NCI-H526 treated with DMSO at 0.1 percent for 48 hours (cell line): ENCODE results near the gene STUM.
A peak's percentile ranks its signal among the peaks of the same experiment; 100 is the strongest.

ENCODE experiments used
- DNase-seq: peaks from one replicate; lab custom pipeline; 2025; lab: John Stamatoyannopoulos, UW

The STUM gene

DNA sequence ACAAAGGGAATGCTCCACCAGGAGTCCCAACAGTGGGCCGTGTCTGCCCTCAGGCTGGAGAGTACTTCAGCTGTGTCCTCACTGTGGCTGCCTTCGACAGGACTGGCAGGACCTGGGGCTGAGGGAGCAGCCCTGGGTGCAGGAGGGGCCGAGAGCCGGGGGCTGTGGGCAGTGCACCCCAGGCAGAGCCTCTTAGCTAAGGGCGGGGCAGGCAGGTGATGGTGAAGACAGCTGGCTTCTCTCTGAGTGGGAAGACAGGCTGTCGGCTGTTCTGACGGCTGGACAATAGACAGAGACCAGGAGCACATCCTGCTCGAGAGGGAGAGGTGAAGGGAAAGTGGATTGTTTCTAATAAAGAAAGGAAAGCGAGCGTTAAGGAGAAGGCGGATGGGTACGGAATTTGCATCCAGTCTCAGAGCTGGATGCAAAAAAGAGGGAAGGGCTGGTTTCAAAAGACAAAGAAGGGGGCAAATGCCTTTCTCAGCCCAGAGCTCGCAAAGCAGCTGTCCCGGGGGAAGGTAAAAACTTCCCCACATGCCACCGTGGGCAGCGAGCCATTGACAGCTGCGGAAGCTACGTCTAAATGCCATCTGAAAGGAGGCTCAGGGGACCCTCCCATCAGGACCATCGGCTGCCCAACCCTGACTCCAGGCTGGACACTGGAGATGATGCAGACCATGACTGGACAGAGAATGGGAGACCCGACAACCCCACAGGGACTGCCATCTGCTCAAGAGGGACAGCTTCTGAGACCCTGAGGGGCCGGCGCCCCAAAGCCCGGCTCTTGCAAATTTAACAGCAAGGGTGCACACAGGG is 92.0 kb downstream of the STUM start:
- peak; percentile 5 for DNase-seq

DNA sequence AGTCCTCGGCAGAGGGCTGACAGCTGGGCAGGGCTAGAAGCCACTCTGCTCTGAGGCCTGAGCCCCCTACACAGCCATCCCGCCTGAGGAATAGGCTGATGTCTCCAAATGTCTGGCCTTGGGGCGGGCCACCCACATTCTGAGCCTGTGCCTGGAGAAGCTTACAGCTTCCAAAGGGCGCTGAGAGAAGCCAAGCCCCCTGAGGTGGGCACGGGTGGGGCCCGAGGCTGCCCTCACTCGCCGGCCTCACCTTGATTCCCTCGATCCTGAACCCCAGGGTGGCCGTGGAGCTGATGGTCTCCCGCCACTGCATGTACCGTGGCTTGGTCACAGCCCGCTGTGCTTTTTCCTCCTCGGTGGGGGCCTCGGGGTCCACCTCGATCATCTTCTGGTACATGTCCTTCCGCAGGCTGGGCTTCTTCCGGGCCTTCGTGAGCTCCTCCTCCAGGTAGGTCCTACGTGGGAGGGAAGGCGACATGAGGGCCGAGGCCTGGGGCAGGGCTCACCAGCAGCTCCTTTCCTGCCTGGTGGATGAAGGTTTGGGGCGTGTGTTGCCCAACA is 93.2 kb downstream of the STUM start:
- DNase-seq = no peak

DNA sequence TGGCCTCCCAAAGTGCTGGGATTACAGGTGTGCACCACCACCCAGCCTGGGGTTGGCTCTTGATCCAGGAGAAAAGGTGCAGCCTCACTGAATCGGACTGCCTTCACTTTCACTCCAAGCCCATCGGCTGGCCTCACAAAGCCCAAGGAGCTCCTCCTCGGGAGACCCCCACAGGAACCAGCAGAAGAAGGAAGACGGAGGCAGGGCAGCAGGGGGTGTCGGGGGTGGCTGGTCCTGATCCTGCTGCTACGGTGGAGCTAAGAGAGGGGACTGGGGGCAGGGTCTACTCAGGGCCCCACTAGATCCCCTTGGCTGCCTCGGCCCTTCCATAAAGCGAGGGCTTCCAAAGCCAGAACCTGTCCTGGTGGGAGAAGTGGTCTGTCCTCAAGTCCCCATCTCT is 93.9 kb downstream of the STUM start:
- no peak for DNase-seq

DNA sequence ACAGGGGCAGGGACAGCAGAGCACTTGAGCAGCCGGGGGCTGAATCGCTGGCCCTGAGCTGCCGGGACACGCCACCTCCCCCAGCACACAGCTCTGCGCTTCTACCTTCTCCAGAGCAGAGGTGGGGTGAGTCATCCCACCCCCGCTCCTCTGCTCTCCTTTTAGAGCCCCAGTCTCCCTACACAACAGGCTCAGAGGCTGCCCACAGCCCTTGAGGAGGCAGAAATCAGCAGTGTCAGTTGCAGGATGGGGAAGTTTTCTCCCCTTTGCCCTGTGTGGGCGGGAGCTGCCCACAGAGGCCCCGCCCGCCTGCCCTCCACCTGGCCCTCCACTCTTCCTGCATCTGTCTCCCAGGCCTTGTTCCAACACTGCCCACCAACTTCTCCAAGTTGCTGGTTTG is 94.6 kb downstream of the STUM start:
- DNase-seq = no peak

DNA sequence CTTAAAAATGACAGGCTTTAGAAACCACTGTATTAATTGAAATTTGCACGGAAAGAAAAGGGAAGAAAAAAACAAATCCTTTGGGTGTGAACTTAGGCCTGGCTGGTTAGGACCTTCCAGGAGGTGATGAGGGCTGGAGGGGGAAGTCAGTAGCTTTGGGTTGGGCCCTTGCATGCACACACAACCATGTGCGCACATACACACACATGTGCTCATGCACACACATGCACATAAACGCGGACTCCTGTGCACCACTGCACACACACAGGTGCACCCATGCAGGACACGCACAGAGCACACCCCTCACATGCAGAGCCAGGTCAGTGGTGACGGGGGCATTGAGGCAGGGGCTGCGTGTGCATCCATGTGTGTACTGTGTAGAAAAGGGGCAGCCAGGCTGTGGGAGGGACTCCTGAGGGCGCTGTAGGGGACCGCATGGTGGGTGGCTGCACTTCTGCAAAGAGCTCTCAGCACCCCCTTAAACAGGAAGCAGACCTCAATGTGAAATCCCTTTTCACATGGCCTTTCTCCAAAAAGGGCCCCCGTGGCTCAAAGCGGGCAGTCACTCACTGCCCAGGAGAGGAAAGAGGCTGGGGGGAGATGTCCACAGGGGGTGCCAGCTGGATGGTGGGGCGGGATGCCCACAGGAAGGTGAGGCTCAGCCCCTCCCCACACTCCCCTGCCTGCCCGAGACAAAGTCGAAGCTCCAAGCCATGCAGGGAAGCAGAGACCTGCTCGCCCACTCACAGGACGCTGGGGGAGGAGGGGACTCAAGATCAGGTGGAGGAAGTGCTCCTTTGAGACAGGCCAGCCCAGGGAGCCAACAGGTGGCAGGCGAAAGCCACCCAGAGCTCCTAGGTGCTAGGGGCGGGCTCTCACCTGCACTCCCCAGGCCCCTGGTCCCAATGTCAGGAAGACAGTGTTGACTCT is 95.3 kb downstream of the STUM start:
- no peak for DNase-seq

DNA sequence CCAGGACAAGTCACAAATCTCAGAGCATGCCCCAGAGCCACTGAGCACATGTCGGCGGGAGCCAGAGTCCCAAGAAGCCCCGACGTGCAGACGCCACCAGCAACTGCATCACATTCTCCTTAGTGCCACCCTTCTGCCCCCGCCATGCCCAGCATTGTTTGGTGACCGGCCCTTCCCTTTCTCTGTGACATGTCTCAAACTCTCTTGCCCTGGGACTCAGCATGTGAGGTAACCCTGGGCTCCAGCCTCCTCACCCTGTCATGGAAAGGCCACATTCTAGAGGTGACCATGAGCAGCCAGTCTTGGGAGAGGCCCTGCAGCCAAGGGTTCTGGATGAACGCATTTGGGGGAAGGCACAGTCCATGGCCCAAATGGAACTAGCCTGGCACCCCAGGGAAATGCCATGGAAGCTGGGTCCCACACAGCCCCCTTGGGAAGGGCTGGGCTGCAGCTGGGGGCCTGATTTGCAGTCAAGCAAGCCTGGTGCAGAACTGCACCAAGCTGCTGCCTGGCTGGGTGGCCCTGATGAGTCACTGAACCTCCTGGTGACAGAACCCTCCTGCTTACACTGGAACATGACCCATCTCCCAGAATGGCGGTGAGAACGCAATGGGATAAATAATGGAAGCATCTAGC is 96.1 kb downstream of the STUM start:
- no peak for DNase-seq

DNA sequence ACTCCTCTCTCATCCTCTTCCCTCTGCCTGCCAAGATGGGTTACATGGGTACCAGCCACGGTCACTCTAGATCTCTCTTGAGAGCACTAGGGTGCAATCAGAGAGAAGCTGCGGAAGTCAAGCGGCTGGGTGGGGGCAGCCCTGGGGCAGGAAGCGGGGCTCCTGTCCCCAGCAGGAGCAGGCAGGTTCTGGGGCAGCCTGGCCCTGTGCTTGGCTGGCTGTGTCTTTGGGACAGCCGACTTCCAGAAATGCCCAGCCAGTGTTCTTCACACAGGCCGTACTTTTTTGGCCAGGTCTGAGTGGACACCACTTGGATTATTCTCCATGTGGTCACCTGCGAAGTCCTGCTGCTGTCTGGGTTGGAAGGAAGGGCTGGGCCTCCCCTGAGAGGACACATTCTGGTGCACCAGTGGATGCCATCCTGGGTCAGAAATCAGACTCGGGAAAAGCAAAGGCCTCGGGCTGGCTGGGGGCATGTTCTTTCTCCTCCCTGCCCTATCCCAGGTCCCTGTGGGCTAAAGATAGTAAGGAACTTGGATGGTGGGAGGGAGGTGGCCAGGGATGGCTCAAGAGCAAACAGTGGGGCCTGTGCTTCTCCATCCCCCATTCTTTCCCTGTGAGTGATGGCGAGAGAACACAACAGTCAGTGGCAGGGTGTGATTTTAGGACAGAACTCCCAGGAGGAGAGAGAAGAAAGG is 96.9 kb downstream of the STUM start:
- no peak for DNase-seq

DNA sequence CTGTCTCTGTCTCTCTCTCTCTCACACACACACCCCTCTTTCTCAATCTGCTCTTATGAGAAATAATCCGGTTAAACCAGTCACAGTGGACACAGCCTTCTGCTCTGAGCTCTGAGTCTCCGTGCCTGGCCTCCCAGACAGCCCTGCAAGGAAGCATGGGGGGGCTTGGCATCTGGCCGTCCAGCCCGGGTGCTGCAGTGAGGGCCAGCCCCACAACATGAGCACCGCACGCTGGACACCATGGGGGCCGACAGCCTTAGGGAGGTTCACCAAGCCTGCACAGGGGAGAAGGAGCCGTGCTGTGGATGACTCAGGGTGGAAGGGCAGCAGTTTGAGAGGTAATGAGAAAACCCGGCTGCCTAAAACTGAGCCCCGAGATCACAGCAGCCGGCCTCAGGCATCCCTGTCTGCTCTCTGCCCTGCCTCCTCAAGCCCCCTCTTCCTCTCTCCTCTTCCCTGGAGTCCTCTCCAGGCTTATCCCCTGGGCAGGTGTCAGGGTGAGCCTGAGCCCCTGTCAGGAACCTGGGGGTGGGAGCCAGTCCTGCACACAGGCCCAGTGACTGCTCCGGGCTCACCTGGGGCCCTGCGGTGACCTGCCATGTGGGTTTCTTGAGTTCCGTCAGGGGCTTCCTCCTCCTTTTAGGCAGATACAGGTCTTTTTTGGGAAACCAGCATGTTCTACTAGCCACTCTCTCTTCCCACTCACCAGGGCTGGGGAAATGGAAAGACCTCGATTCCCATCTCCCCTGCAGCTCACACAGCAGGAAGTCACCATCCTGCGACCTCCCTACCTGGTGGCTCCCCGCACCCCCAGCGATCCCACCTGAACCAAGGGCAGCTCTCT is 97.7 kb downstream of the STUM start:
- no peak for DNase-seq

DNA sequence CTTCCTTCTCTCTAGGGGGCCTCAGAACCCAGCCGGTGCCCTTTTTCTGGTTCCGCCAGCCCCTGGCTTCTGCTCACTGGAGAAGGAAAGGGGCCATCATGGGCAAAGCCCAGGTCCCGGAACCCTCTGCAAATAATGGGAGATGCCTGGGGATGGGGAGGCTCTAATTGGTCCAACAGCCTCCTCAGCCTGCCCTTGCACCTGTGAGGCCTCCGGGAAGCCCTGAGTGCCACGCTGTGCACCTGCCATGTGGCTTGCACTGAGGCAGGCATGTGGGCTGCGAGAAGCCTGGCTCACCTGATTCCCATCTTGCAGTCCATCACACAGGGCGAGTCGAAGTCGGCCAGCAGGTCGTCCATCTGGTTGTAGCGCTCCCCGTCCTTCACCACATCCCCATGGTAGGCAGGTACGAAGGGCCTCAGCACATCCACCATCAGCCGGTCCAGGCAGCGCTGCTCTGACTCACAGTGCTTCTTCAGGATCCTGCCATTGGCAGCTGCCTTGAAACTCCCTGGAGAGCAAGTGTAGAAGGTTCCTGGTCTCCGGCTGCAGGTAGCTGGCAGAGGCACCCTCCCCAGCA is 98.4 kb downstream of the STUM start:
- no peak for DNase-seq

DNA sequence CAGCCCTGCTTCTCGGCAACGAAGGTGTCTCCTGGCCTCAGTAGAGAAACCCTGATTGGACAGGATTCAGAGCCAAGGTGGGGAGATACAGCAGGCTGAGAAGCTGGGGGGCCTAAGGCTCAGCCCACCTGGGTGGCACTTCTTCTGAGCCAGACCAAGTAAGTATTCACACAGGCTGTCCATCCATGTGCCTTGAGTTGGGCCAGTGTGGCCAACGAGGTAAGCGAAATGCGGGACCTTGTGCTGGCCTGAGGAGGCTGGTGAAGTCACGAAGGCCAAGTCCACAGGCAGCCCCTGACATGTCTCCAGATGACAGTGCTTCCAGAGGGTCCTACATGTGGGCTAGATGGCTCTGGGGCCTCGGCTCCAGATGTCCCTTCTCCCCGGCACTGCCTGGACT is 99.2 kb downstream of the STUM start:
- no peak for DNase-seq

DNA sequence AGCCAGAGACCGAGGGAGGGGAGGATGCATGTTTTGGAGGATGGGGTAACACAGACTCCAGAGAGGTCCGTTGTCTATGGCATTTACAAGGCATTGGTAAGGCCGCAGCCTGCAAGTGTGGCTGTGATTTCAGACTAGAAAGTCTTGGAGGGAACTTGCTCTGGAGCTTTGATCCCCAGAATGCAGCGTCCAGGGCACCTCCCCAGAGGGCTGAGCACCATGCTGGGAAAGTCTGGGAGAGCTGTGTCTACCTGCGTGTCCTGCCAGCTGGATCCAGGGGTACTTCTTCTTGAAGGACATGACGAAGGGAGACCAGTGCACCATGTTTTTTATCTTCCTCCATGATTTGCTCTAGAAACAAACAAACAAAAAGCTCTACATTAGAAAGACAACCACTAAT is 99.9 kb downstream of the STUM start:
- DNase-seq = no peak

DNA sequence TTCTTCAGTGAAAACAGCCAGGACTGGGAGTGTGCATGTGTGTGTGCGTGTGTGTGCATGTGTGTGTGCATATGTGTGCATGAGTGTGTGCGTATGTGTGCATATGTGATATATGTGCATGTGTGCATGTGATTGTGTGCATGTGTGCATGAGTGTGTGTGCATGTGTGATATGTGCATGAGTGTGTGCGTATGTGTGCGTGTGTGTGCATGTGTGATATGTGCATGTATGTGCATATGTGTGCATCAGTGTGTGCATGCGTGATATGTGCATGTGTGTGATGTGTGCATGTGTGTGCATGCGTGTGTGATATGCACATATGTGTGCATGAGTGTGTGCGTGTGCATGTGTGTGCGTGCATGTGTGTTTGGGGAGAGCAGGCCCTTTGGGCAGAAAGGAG is 100.7 kb downstream of the STUM start:
- no peak for DNase-seq

DNA sequence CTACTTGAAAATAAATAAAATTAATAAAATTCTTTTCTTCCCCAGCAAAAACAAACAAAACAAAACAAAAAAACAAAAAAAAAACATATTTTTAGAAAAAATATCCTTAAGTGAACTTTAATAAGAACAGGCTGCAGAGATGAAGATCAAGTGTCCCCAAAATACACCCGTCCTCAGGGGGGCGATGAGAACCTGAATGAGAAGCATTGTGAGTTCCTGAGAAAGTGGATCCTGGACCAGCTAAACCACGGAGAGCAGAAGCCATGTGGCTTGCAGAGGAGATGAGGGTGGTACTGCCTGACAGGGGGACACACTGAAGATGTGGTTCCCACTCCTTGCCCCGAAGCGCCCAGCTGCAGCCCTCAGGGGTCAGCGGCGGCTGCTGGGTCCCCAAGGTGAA is 101.2 kb downstream of the STUM start:
- DNase-seq = no peak

DNA sequence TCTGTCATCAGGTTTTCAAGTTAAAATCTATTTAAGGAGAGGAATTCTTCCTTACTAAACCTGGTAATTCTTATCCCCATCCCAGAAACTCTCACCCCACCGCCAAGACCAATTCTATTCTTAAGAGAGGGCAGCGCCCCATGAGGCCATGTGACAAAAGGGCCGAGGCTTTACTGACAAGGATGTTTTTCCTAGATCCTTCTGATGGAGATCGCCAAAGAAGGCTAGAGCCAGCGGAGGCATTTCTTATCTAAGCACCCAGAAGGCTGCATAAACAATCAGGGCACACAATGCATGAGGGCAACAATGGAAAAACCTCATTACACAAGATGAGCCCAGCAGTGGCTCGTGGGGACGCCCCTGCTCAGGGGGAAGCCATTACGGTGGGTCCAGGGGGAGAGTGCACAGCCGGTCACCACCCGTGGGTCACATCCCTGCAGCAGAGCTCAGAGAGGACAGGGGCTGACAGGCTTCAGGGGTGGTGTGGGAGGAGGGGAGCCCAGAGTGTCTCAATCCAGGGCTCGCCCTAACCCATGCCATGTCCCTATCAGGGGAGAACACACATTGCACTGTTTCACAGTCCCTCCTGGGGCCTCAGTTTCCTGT is 101.8 kb downstream of the STUM start:
- no peak for DNase-seq

DNA sequence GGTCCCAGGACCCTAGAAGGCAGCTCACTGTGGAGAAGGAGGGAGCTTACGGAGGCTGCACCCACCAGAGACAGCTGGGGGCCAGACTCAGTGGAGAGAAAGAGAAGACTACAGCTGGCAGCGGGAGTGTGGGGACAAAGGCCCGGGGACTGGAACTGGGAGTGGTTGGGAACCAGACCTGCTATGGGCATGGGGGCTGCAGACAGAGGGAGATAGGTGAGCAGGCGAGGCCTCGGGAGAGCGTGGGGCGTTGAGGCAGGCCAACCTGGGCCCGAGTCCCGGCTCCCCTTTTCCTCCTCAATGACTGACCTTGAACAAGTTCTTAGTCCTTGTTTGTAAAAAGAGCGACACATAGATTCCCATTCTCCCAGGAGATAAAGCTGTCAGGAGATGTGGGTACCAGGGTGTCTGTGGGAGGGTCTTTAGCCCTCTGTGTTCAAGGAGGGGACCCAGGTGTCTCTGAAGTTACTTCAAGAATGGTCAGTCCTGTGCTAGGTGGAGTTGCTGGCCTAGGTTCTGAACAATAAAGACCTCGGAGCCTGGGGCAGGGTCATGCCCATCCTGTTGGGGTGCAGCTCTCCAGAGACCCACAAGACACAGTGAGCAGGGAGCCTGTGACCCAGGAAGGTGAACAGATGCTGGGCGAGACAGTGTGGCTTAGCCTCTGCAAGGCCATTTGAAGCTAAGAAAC is 102.6 kb downstream of the STUM start:
- no peak for DNase-seq

DNA sequence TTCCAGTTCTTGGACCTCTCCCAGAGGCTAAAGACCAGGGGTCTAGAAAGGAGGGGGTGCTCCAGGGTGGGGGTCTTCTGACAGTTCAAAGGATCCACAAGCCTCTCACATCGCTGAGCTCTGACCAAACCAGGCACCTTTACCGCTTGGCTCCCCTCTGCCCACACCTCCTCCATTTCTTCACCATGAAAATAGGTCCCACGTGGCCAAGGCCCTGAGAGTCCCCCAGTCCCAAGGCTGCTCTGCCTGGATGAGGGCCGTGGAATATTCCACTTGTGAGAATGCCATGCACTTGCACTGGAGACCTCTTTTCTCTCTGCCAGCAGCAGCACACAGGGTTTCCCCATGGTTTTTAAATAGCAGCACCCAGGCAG is 103.2 kb downstream of the STUM start:
- no peak for DNase-seq

DNA sequence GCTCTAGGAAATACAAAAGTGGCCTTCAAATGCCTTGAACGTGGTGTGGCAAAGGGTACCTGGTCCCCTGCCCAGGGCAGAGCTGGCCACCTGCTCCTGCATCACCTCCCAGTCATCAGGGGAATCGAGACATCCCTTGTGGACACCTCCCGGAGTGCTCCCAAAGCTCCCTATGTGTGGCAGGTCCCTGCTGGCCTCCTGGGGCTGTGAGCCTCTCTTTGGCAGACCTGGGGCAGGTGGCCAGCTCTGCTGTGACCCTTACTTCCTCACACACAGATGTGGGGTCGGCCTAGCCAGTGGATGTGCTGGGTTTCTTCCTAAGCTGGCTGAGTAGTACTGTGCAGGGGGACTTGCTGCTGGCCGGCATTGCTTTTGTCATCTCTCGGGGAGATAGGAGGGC is 104.0 kb downstream of the STUM start:
- DNase-seq = no peak

DNA sequence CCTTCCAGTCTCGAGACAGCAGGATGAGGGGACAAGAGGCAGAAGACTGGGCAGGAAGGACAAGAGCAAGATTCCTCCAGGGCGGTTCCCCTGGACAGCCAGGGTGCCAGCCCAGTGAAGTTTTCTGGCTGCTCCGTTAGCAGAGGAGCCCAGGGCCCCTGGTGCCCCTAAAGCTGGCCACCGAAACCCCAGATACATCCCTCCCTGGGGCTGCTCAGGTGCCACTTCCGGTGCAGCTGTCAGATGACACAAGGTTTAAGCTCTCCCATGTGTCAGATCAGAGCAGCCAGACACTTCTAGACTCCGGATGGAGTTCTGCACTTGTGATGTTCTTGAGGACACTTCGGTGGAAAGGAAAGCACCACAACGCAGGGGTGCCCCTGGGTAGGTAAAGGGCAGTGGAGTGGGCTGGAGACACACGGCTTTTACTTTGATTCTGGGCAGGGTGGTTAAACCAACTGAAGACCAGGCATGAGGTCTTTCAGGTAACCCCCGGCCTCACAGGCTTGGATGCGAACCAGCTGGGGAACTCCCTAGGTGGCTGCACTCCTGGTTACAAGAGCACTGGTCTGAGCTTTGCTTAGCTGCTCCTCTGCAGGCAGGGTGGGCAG is 104.9 kb downstream of the STUM start:
- DNase-seq = no peak

DNA sequence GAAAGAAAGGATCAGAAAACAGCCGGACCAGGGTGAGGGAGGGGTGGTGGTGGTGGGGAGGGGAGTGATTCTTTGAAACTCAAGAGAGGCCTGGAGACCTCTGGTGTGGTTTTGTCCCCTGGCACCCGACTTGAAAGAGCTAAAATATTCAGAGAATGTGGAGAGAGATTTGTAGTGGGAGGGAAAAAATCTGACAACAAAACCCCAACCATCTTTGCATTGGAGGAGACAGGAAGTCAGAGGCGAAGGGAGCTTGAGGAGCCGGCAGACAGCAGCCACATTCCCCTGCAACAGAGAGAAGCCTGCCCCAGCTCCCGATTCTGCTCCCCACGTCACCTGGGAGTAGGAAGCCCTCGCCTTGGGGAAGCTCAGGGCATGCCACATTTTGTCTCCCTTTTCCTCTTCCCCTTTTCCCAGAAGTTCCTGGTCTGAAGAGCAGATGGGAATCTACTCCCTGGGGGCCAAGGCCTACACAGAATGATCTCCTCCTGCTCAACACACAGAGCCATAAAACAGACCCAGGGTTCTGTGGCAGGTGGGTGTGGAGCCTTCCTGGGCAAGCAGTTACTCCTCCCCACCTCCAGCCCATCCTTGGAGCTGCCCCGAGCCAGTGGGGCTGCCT is 105.6 kb downstream of the STUM start:
- DNase-seq = no peak
